Nucleus accumbens (tissue), 56 donors: ENCODE measurements around the gene CD68.
"Not testable (repeated sequence)": the region's sequence is repeated elsewhere in the genome, so short reads cannot be mapped to it uniquely, and the experiment has no call there.

Experiments used
- DNase-seq, 56 donors: peaks; one replicate each; lab custom pipeline; 2025; lab: John Stamatoyannopoulos, UW

Gene CD68

GRCh38 chr17:7597561-7597960 is 18.1 kb downstream of the CD68 start:
- DNase-seq = not testable (repeated sequence)

- DNase-seq = no peak
Observed at GRCh38 chr17:7606280-7606679, 26.8 kb downstream of the CD68 start.

GRCh38 chr17:7610641-7611040 is 31.2 kb downstream of the CD68 start:
- DNase-seq = no peak

GRCh38 chr17:7611635-7612293 is 32.3 kb downstream of the CD68 start:
- DNase-seq = no peak

GRCh38 chr17:7612294-7612640 is 32.8 kb downstream of the CD68 start:
- DNase-seq = no peak

- DNase-seq = peak in 1 of 56 donors; percentile 32
Observed at GRCh38 chr17:7613769-7614424, 34.5 kb downstream of the CD68 start.

GRCh38 chr17:7614425-7615264 is 35.2 kb downstream of the CD68 start, which contains the start of gene FXR2:
TSS of gene FXR2 (minus strand) at chr17:7614897. CDS start at chr17:7614532, 365 bp downstream.
- DNase-seq = peak; percentile 95 to 100 (median 99)

- DNase-seq = no peak
Observed at GRCh38 chr17:7615265-7615747, 35.9 kb downstream of the CD68 start.

GRCh38 chr17:7618608-7619007 is 39.2 kb downstream of the CD68 start:
- DNase-seq = no peak

GRCh38 chr17:7620835-7621234 is 41.4 kb downstream of the CD68 start:
- no peak for DNase-seq

GRCh38 chr17:7623661-7624060 is 44.2 kb downstream of the CD68 start:
- DNase-seq = no peak

- DNase-seq = not testable (repeated sequence)
Observed at GRCh38 chr17:7625749-7626148, 46.3 kb downstream of the CD68 start.

GRCh38 chr17:7626307-7626706 is 46.9 kb downstream of the CD68 start:
- DNase-seq = peak in 2 of 56 donors; percentile 4 to 23

- DNase-seq = no peak
Observed at GRCh38 chr17:7626956-7627249, 47.5 kb downstream of the CD68 start.

- peak; percentile 69 to 97 (median 91) for DNase-seq
Observed at GRCh38 chr17:7627250-7628121, 48.0 kb downstream of the CD68 start, which contains the start of gene SAT2. TSS of gene SAT2 (minus strand) at chr17:7627821. CDS start at chr17:7627635, 186 bp downstream.

- no peak for DNase-seq
Observed at GRCh38 chr17:7629939-7630571, 50.6 kb downstream of the CD68 start, which contains the start of gene SHBG. TSS of gene SHBG (plus strand) at chr17:7630135. CDS start at chr17:7630173, 38 bp downstream.
